Measurements from ENCODE around the gene RAB21.

The RAB21 gene

GRCh38 chr12:71766202-71766601, 11.5 kb downstream of the RAB21 start:
- no peak for TF ChIP-seq CTCF (conservative IDR thresholded peaks at IDR 0.05)
- H3K27ac ChIP-seq, result no peak overlapping the region

- no peak for TF ChIP-seq CTCF (conservative IDR thresholded peaks at IDR 0.05)
- H3K27ac ChIP-seq, result no peak overlapping the region
Observed at GRCh38 chr12:71767183-71767582, 12.5 kb downstream of the RAB21 start.

GRCh38 chr12:71768900-71769299, 14.2 kb downstream of the RAB21 start:
- H3K27ac ChIP-seq, result peak overlapping the region; percentile 93; the same call in 1 of the 2 replicates
- no peak for TF ChIP-seq CTCF (conservative IDR thresholded peaks at IDR 0.05)

- H3K27ac ChIP-seq, result peak overlapping the region; percentile 93
- TF ChIP-seq CTCF (conservative IDR thresholded peaks at IDR 0.05), result no peak
Observed at GRCh38 chr12:71771069-71771468, 16.4 kb downstream of the RAB21 start.

- no peak for TF ChIP-seq CTCF (conservative IDR thresholded peaks at IDR 0.05)
- H3K27ac ChIP-seq, result peak overlapping the region; percentile 93
Observed at GRCh38 chr12:71772735-71773134, 18.1 kb downstream of the RAB21 start.

GRCh38 chr12:71780237-71780822, 25.7 kb downstream of the RAB21 start:
- peak; percentile 87 for TF ChIP-seq CTCF (conservative IDR thresholded peaks at IDR 0.05)
- H3K27ac ChIP-seq, result peak overlapping the region; percentile 26; the same call in 1 of the 2 replicates

- TF ChIP-seq CTCF (conservative IDR thresholded peaks at IDR 0.05), result no peak
Observed at GRCh38 chr12:71782017-71782416, 27.4 kb downstream of the RAB21 start.

More at GRCh38 chr12:71782017-71782416, 27.4 kb downstream of the RAB21 start:
- peak overlapping the region; percentile 26; the same call in 1 of the 2 replicates for H3K27ac ChIP-seq

All from VCaP (cell line).